GM12878 (cell line): ENCODE measurements around the gene PRKAB1. TPM values are rescaled to one million over a fixed set of nuclear protein-coding genes. Genes with fewer than 3 reads are reported as not detected.

Source experiments
- ATF7 ChIP-seq: fragments of 450-650 bp; IDR thresholded peaks from 2 replicates; pipeline ENCODE4 v1.6.1; 2016; ENCODE audit warnings: low read depth, mild to moderate bottlenecking
- CREB1 ChIP-seq: IDR thresholded peaks from 2 replicates; pipeline ENCODE4 v1.6.1; 2012; ENCODE audit warnings: low read depth, mild to moderate bottlenecking, inconsistent platforms
- GABPA ChIP-seq: IDR thresholded peaks from 2 replicates; pipeline ENCODE4 v1.6.1; 2014; ENCODE audit warnings: antibody characterized with exemption, low read depth, mild to moderate bottlenecking, inconsistent platforms
- HDAC2 ChIP-seq: fragments of 200-600 bp; sonication (generic); IDR thresholded peaks from 2 replicates; pipeline ENCODE4 v1.6.1; 2017
- RB1 ChIP-seq: fragments of 450-650 bp; formaldehyde crosslinking; IDR thresholded peaks from 2 replicates; pipeline ENCODE4 v1.6.1; 2017; ENCODE audit warnings: mild to moderate bottlenecking, borderline replicate concordance
- STAT3 ChIP-seq: IDR thresholded peaks from 2 replicates; pipeline ENCODE4 v1.6.1; 2011; ENCODE audit warnings: low read depth, low read length, improper control_type of control experiment
- ZNF217 ChIP-seq: fragments of 450-650 bp; IDR thresholded peaks from 2 replicates; pipeline ENCODE4 v1.6.1; 2017; ENCODE audit warnings: antibody characterized with exemption, mild to moderate bottlenecking
- ZZZ3 ChIP-seq: IDR thresholded peaks from 2 replicates; pipeline ENCODE4 v1.6.1; 2011; ENCODE audit warnings: low read depth; ENCODE audit not compliant: control insufficient read depth, insufficient read length
- polyA plus RNA-seq, 11 experiments: library from polyadenylated mRNA; depleted of rRNA in 4 of 11; unstranded in 6 of 11; stranded (reverse) in 5 of 11; fragments of >200 nt; fragmentation: Nextera tagmentation in 4 of 11; fragmentation: Illumina TruSeq in 1 of 11; extraction: Ambion mirVana in 4 of 11; extraction: Trizol in 1 of 11; gene quantifications; 1 replicate in 1 of 11; 2 replicates in 10 of 11; pipeline versions ENCODE4 v1.2.1 to v1.2.3, GENCODE V29; 2011 to 2016; ENCODE audit warnings: inconsistent platforms in 2 of 11, missing spikeins in 2 of 11, low read depth in 1 of 11
- total RNA-seq, 4 experiments: library from RNA; depleted of rRNA in 3 of 4; stranded (reverse); fragments of >200 nt in 3 of 4; fragmentation: Illumina TruSeq in 1 of 4; extraction: Trizol in 1 of 4; gene quantifications; 2 replicates each; pipeline versions ENCODE4 v1.2.1 to v1.2.3, GENCODE V29; 2013 to 2021
- TF ChIP-seq, protein P1 (sequence below): IDR thresholded peaks from 2 replicates; pipeline ENCODE4 v1.6.1; 2011; ENCODE audit warnings: mild to moderate bottlenecking, low read depth, low read length, moderate library complexity; ENCODE audit not compliant: insufficient replicate concordance
- TF ChIP-seq, protein P2 (sequence below): fragments of 450-650 bp; IDR thresholded peaks from 2 replicates; pipeline ENCODE4 v1.6.1; 2016; ENCODE audit warnings: mild to moderate bottlenecking
- TF ChIP-seq, protein P3 (sequence below): fragments of 450-650 bp; IDR thresholded peaks from 2 replicates; pipeline ENCODE4 v1.6.1; 2017; ENCODE audit warnings: borderline replicate concordance
- TF ChIP-seq, protein P4 (sequence below): fragments of 450-650 bp; IDR thresholded peaks from 2 replicates; pipeline ENCODE4 v1.6.1; 2018; ENCODE audit warnings: mild to moderate bottlenecking, low read depth, moderate library complexity; ENCODE audit not compliant: partially characterized antibody
- TF ChIP-seq, protein P5 (sequence below): fragments of 450-650 bp; IDR thresholded peaks from 2 replicates; pipeline ENCODE4 v1.6.1; 2016; ENCODE audit warnings: mild to moderate bottlenecking
- TF ChIP-seq, protein P6 (sequence below): fragments of 450-650 bp; IDR thresholded peaks from 2 replicates; pipeline ENCODE4 v1.6.1; 2016; ENCODE audit warnings: mild to moderate bottlenecking, moderate library complexity, borderline replicate concordance

Gene PRKAB1
- total and polyA plus RNA-seq, 10 of the 15 experiments (the other 5 are each of a cell fraction or from before 2014, with no cell fraction given): 24.6 to 85.0 (median 50.6) TPM

DNA sequence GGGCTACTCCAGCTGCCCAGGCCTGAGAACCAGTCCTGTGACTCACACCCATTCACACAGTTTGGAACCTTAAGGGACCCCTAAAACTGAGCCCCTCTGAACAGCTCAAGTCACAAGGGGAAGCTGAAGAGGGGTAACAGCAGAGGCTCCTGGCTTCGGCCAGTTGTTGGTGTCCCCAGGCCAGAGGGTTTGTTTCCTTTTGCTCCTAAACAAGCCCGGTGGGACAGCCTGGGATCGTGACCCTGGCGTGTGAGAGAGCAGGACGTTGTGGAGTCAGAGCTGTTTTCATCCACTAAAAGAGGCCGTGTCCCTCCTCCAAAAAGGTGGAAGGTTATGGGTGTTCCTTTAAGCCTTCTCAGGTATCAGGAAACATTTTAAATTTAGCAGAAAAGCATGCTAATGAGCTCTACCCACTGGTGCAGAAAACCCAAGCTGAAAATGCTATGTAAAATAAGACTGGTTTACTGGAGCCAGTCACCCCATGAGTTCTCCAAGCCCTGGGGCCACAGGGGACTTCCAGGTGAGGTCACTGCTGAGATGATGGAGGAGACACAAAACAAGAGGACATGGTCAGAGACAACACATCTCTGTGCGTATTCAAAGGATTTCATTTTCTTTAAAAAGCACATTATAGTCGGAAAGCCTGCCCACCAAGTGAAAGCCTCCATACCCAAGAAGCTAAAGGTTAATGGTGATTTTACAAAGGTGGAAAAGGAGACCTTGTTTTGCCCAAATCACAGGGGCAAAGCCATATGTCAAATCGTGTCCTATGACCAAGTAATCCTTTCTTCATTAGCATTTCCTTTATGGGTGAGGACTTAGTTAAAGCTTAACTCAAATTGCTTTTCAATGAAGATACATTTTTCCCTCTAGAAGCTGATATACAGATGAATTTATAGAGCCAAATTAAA is 14.1 kb downstream of the PRKAB1 start (continued):
- TF ChIP-seq, protein P1, sequence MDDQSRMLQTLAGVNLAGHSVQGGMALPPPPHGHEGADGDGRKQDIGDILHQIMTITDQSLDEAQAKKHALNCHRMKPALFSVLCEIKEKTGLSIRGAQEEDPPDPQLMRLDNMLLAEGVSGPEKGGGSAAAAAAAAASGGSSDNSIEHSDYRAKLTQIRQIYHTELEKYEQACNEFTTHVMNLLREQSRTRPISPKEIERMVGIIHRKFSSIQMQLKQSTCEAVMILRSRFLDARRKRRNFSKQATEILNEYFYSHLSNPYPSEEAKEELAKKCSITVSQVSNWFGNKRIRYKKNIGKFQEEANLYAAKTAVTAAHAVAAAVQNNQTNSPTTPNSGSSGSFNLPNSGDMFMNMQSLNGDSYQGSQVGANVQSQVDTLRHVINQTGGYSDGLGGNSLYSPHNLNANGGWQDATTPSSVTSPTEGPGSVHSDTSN: no peak
- TF ChIP-seq ATF7: peak; percentile 44; the same call in 1 of the 2 replicates
- no peak for TF ChIP-seq ZZZ3
- no peak for TF ChIP-seq GABPA
- TF ChIP-seq, protein P2, sequence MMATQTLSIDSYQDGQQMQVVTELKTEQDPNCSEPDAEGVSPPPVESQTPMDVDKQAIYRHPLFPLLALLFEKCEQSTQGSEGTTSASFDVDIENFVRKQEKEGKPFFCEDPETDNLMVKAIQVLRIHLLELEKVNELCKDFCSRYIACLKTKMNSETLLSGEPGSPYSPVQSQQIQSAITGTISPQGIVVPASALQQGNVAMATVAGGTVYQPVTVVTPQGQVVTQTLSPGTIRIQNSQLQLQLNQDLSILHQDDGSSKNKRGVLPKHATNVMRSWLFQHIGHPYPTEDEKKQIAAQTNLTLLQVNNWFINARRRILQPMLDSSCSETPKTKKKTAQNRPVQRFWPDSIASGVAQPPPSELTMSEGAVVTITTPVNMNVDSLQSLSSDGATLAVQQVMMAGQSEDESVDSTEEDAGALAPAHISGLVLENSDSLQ: no peak
- TF ChIP-seq RB1: no peak
- TF ChIP-seq, protein P3, sequence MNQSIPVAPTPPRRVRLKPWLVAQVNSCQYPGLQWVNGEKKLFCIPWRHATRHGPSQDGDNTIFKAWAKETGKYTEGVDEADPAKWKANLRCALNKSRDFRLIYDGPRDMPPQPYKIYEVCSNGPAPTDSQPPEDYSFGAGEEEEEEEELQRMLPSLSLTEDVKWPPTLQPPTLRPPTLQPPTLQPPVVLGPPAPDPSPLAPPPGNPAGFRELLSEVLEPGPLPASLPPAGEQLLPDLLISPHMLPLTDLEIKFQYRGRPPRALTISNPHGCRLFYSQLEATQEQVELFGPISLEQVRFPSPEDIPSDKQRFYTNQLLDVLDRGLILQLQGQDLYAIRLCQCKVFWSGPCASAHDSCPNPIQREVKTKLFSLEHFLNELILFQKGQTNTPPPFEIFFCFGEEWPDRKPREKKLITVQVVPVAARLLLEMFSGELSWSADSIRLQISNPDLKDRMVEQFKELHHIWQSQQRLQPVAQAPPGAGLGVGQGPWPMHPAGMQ: no peak
- TF ChIP-seq, protein P4, sequence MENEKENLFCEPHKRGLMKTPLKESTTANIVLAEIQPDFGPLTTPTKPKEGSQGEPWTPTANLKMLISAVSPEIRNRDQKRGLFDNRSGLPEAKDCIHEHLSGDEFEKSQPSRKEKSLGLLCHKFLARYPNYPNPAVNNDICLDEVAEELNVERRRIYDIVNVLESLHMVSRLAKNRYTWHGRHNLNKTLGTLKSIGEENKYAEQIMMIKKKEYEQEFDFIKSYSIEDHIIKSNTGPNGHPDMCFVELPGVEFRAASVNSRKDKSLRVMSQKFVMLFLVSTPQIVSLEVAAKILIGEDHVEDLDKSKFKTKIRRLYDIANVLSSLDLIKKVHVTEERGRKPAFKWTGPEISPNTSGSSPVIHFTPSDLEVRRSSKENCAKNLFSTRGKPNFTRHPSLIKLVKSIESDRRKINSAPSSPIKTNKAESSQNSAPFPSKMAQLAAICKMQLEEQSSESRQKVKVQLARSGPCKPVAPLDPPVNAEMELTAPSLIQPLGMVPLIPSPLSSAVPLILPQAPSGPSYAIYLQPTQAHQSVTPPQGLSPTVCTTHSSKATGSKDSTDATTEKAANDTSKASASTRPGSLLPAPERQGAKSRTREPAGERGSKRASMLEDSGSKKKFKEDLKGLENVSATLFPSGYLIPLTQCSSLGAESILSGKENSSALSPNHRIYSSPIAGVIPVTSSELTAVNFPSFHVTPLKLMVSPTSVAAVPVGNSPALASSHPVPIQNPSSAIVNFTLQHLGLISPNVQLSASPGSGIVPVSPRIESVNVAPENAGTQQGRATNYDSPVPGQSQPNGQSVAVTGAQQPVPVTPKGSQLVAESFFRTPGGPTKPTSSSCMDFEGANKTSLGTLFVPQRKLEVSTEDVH: no peak
- TF ChIP-seq STAT3: no peak
- no peak for TF ChIP-seq CREB1
- TF ChIP-seq HDAC2: no peak
- TF ChIP-seq, protein P5, sequence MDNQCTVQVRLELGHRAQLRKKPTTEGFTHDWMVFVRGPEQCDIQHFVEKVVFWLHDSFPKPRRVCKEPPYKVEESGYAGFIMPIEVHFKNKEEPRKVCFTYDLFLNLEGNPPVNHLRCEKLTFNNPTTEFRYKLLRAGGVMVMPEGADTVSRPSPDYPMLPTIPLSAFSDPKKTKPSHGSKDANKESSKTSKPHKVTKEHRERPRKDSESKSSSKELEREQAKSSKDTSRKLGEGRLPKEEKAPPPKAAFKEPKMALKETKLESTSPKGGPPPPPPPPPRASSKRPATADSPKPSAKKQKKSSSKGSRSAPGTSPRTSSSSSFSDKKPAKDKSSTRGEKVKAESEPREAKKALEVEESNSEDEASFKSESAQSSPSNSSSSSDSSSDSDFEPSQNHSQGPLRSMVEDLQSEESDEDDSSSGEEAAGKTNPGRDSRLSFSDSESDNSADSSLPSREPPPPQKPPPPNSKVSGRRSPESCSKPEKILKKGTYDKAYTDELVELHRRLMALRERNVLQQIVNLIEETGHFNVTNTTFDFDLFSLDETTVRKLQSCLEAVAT: no peak
- TF ChIP-seq, protein P6, sequence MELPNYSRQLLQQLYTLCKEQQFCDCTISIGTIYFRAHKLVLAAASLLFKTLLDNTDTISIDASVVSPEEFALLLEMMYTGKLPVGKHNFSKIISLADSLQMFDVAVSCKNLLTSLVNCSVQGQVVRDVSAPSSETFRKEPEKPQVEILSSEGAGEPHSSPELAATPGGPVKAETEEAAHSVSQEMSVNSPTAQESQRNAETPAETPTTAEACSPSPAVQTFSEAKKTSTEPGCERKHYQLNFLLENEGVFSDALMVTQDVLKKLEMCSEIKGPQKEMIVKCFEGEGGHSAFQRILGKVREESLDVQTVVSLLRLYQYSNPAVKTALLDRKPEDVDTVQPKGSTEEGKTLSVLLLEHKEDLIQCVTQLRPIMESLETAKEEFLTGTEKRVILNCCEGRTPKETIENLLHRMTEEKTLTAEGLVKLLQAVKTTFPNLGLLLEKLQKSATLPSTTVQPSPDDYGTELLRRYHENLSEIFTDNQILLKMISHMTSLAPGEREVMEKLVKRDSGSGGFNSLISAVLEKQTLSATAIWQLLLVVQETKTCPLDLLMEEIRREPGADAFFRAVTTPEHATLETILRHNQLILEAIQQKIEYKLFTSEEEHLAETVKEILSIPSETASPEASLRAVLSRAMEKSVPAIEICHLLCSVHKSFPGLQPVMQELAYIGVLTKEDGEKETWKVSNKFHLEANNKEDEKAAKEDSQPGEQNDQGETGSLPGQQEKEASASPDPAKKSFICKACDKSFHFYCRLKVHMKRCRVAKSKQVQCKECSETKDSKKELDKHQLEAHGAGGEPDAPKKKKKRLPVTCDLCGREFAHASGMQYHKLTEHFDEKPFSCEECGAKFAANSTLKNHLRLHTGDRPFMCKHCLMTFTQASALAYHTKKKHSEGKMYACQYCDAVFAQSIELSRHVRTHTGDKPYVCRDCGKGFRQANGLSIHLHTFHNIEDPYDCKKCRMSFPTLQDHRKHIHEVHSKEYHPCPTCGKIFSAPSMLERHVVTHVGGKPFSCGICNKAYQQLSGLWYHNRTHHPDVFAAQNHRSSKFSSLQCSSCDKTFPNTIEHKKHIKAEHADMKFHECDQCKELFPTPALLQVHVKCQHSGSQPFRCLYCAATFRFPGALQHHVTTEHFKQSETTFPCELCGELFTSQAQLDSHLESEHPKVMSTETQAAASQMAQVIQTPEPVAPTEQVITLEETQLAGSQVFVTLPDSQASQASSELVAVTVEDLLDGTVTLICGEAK: no peak
- no peak for TF ChIP-seq ZNF217
